ENCODE results near the gene TFAP2A.

GRCh38 chr6:10419749-10420545, 5.1 kb upstream of the TFAP2A start:
- TF ChIP-seq, protein P1, sequence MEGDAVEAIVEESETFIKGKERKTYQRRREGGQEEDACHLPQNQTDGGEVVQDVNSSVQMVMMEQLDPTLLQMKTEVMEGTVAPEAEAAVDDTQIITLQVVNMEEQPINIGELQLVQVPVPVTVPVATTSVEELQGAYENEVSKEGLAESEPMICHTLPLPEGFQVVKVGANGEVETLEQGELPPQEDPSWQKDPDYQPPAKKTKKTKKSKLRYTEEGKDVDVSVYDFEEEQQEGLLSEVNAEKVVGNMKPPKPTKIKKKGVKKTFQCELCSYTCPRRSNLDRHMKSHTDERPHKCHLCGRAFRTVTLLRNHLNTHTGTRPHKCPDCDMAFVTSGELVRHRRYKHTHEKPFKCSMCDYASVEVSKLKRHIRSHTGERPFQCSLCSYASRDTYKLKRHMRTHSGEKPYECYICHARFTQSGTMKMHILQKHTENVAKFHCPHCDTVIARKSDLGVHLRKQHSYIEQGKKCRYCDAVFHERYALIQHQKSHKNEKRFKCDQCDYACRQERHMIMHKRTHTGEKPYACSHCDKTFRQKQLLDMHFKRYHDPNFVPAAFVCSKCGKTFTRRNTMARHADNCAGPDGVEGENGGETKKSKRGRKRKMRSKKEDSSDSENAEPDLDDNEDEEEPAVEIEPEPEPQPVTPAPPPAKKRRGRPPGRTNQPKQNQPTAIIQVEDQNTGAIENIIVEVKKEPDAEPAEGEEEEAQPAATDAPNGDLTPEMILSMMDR (IDR thresholded peaks at IDR 0.05), result no peak
- no peak for TF ChIP-seq POLR2A (IDR thresholded peaks at IDR 0.05; ENCODE audit: low read length)
- TF ChIP-seq, protein P2, sequence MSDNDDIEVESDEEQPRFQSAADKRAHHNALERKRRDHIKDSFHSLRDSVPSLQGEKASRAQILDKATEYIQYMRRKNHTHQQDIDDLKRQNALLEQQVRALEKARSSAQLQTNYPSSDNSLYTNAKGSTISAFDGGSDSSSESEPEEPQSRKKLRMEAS (IDR thresholded peaks at IDR 0.05), result no peak
- no peak for TF ChIP-seq MAZ (IDR thresholded peaks at IDR 0.05; ENCODE audit: borderline replicate concordance, low read depth, low read length)
- no peak for TF ChIP-seq RARB (CRISPR knock-in tag; IDR thresholded peaks at IDR 0.05)
- no peak for TF ChIP-seq KDM5A (IDR thresholded peaks at IDR 0.05)
- no peak for TF ChIP-seq BHLHE40 (IDR thresholded peaks at IDR 0.05; ENCODE audit: low read depth, low read length)
- no peak for TF ChIP-seq SMC3 (IDR thresholded peaks at IDR 0.05)
- TF ChIP-seq NFE2L2 (conservative IDR thresholded peaks at IDR 0.05; ENCODE audit: low read length), result no peak
- TF ChIP-seq ZFP36 (IDR thresholded peaks at IDR 0.05; ENCODE audit: borderline replicate concordance, partially characterized antibody), result no peak
- TF ChIP-seq, protein P3, sequence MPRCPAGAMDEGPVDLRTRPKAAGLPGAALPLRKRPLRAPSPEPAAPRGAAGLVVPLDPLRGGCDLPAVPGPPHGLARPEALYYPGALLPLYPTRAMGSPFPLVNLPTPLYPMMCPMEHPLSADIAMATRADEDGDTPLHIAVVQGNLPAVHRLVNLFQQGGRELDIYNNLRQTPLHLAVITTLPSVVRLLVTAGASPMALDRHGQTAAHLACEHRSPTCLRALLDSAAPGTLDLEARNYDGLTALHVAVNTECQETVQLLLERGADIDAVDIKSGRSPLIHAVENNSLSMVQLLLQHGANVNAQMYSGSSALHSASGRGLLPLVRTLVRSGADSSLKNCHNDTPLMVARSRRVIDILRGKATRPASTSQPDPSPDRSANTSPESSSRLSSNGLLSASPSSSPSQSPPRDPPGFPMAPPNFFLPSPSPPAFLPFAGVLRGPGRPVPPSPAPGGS (IDR thresholded peaks at IDR 0.05), result no peak
- TF ChIP-seq, protein P4, sequence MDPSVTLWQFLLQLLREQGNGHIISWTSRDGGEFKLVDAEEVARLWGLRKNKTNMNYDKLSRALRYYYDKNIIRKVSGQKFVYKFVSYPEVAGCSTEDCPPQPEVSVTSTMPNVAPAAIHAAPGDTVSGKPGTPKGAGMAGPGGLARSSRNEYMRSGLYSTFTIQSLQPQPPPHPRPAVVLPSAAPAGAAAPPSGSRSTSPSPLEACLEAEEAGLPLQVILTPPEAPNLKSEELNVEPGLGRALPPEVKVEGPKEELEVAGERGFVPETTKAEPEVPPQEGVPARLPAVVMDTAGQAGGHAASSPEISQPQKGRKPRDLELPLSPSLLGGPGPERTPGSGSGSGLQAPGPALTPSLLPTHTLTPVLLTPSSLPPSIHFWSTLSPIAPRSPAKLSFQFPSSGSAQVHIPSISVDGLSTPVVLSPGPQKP (IDR thresholded peaks at IDR 0.05; ENCODE audit: low read depth, low read length), result no peak
- no peak for TF ChIP-seq MAFK (IDR thresholded peaks at IDR 0.05; ENCODE audit: partially characterized antibody)
